K562 (cell line): ENCODE data around the gene GPR78. TPM values are rescaled to one million over a fixed set of nuclear protein-coding genes. Genes with fewer than 3 reads are reported as not detected.

Experiments used
- ATAC-seq: fragments of 200-7000 bp; cut with Tn5 transposase; 3 replicates; pipeline ENCODE4 v1.9.1; 2020; ENCODE audit warnings: moderate library complexity
- BruUV-seq: library from RNA; stranded (reverse); fragments of 400-500 nt; replicated peaks from 2 replicates; lab custom pipeline; 2021; lab: Mats Ljungman, UMichigan
- CTCF ChIA-PET: fragments of 300-600 bp; formaldehyde crosslinking; extraction: SDS; loops from one replicate; lab custom pipeline; 2021; ENCODE audit warnings: low intra/inter-chr PET ratio; lab: Yijun Ruan, JAX
- POLR2A ChIA-PET: fragments of 300-600, 350-650 bp; sonication (Branson Sonifier 250); formaldehyde crosslinking; extraction: SDS; loops from one replicate; lab custom pipeline; 2021; ENCODE audit warnings: antibody characterized with exemption, inconsistent platforms; lab: Yijun Ruan, JAX
- DNase-seq, 4 experiments: peaks; one replicate each; pipeline versions ENCODE4 v3.0.0 to v3.0.0-alpha.2; 2011 to 2018; ENCODE audit warnings: low spot score in 3 of 4, mixed read lengths in 3 of 4; ENCODE audit errors: extremely low read depth in 1 of 4
- FAIRE-seq: peaks from 2 replicates; lab custom pipeline; 2011; peaks lifted over from hg19 to GRCh38; lab: Jason Lieb, UNC
- H2AFZ ChIP-seq: 2 replicates; pipeline ENCODE4 v1.6.0; 2011; ENCODE audit warnings: low read depth, low read length, control low read depth, inconsistent platforms
- H3K27ac ChIP-seq: fragments of 200-600 bp; 3 replicates; pipeline ENCODE4 v1.8.0; 2011; ENCODE audit warnings: low read depth, mild to moderate bottlenecking, control low read depth, inconsistent platforms, low read length, moderate library complexity, mixed read lengths; ENCODE audit errors: extremely low read depth
- H3K27me3 ChIP-seq, 2 experiments: fragments of 300-600 bp in 1 of 2; 2 replicates in 1 of 2; 3 replicates in 1 of 2; pipeline versions ENCODE4 v1.6.0 to v1.8.0; 2011; ENCODE audit warnings: inconsistent platforms in 2 of 2, low read length in 2 of 2, mild to moderate bottlenecking in 1 of 2, mixed read lengths in 1 of 2, moderate library complexity in 1 of 2; ENCODE audit not compliant: control insufficient read depth in 2 of 2, insufficient read depth in 2 of 2
- H3K36me3 ChIP-seq: fragments of 300-600 bp; 3 replicates; pipeline ENCODE4 v1.8.0; 2011; ENCODE audit warnings: mild to moderate bottlenecking, low read length, inconsistent platforms; ENCODE audit not compliant: control insufficient read depth, insufficient read depth
- H3K4me1 ChIP-seq, 2 experiments: fragments of 200-600 bp in 1 of 2; replicated peaks in 1 of 2; 2 replicates in 1 of 2; 3 replicates in 1 of 2; pipeline versions ENCODE4 v1.5.1 to v1.8.0; 2011; ENCODE audit warnings: inconsistent platforms in 2 of 2, low read length in 2 of 2, mild to moderate bottlenecking in 1 of 2, mixed read lengths in 1 of 2, moderate library complexity in 1 of 2; ENCODE audit not compliant: control insufficient read depth in 2 of 2, insufficient read depth in 2 of 2
- H3K4me2 ChIP-seq: 2 replicates; pipeline ENCODE4 v1.6.1; 2011; ENCODE audit warnings: low read length, control low read depth, inconsistent platforms, mixed read lengths; ENCODE audit not compliant: insufficient read depth
- H3K4me3 ChIP-seq: fragments of 200-600 bp; sonication (generic), shearing (Covaris generic); 2 replicates; pipeline ENCODE4 v1.5.1; 2016; ENCODE audit warnings: control low read depth, inconsistent platforms
- H3K79me2 ChIP-seq: fragments of 200-600 bp; 3 replicates; pipeline ENCODE4 v1.8.0; 2011; ENCODE audit warnings: low read length, inconsistent platforms; ENCODE audit not compliant: control insufficient read depth, insufficient read depth
- H3K9ac ChIP-seq, 2 experiments: 2 replicates each; pipeline versions ENCODE4 v1.6.0 to v1.6.1; 2011; ENCODE audit warnings: low read depth in 2 of 2, low read length in 2 of 2, control low read depth in 1 of 2, inconsistent platforms in 1 of 2, mild to moderate bottlenecking in 1 of 2, mixed read lengths in 1 of 2; ENCODE audit not compliant: insufficient read depth in 1 of 2
- H3K9me1 ChIP-seq: one replicate; pipeline ENCODE4 v1.6.0; 2011; ENCODE audit warnings: inconsistent platforms, mild to moderate bottlenecking, low read length, moderate library complexity; ENCODE audit not compliant: control insufficient read depth, insufficient read depth
- H3K9me3 ChIP-seq: replicated peaks from 2 replicates; pipeline ENCODE4 v1.5.1; 2011; ENCODE audit warnings: low read depth, low read length, inconsistent platforms; ENCODE audit not compliant: control insufficient read depth, insufficient read depth
- H4K20me1 ChIP-seq: replicated peaks from 2 replicates; pipeline ENCODE4 v1.6.1; 2011; ENCODE audit warnings: low read length, inconsistent platforms, mixed read lengths; ENCODE audit not compliant: control insufficient read depth, insufficient read depth
- E2F6 ChIP-seq, 2 experiments: IDR thresholded peaks; 2 replicates each; pipeline ENCODE4 v1.6.1; 2011; ENCODE audit warnings: borderline replicate concordance in 1 of 2, control low read depth in 1 of 2, low read depth in 1 of 2, low read length in 1 of 2, mild to moderate bottlenecking in 1 of 2, mixed read lengths in 1 of 2, moderate library complexity in 1 of 2; ENCODE audit not compliant: insufficient read depth in 1 of 2, insufficient read length in 1 of 2, poor library complexity in 1 of 2, severe bottlenecking in 1 of 2; ENCODE audit errors: extremely low read depth in 1 of 2
- PTBP1 ChIP-seq: fragments of 200-400 bp; formaldehyde crosslinking; IDR thresholded peaks from 2 replicates; pipeline ENCODE4 v1.6.1; 2017; ENCODE audit warnings: low read depth, low read length
- SRSF7 ChIP-seq: fragments of 200-400 bp; formaldehyde crosslinking; optimal IDR thresholded peaks from 2 replicates; pipeline ENCODE3; 2017; ENCODE audit warnings: mild to moderate bottlenecking, low read depth, low read length
- WGBS: fragments of 100-300 bp; shearing (Covaris generic); methylation state at CpG from one replicate; pipeline ENCODE4 v1.1.6; 2016; ENCODE audit warnings: low coverage, mixed read lengths; ENCODE audit not compliant: insufficient coverage; ENCODE audit errors: missing lambda C conversion rate; 5-methylcytosine and 5-hydroxymethylcytosine counted together
- in situ Hi-C: fragments of 300-500 bp; cut with MboI; formaldehyde crosslinking; loops from 4 replicates; pipeline ENCODE4 v1.15.0; 2018; ENCODE audit warnings: inconsistent platforms, mixed read lengths
- intact Hi-C: fragments of 100-400 bp; cut with micrococcal nuclease; formaldehyde crosslinking; loops from 2 replicates; pipeline ENCODE4 v1.14.2; 2022
- polyA plus RNA-seq, 8 experiments: library from polyadenylated mRNA; depleted of rRNA in 4 of 8; stranded (reverse) in 5 of 8; unstranded in 3 of 8; fragments of >200 nt; fragmentation: Nextera tagmentation in 2 of 8; fragmentation: Illumina TruSeq in 1 of 8; extraction: Ambion mirVana in 2 of 8; extraction: Trizol in 1 of 8; gene quantifications; 2 replicates each; pipeline versions ENCODE4 v1.2.1 to v1.2.3, GENCODE V29; 2011 to 2014; ENCODE audit warnings: inconsistent platforms in 1 of 8, missing spikeins in 1 of 8
- total RNA-seq, 7 experiments: library from RNA; depleted of rRNA in 6 of 7; stranded (reverse); fragments of >200 nt in 6 of 7; fragmentation: Illumina TruSeq in 2 of 7; extraction: Trizol in 2 of 7; gene quantifications; 2 replicates each; pipeline versions ENCODE4 v1.2.1 to v1.2.3, GENCODE V29; 2011 to 2021; ENCODE audit warnings: low replicate concordance in 1 of 7

GPR78 gene
- total and polyA plus RNA-seq, 9 of the 15 experiments (the other 6 are each of a cell fraction or from before 2014, with no cell fraction given) = 0.04 to 0.13 (median 0.07) TPM; not detected in 4

- H3K79me2 ChIP-seq = no peaks in the 10 kb centered on the region
- intact Hi-C loops = loop anchor here (10.0 kb wide), 1 partner anchor 312 kb away; no protein-coding TSS in a partner anchor
- H4K20me1 ChIP-seq = no peaks in the 10 kb centered on the region
- no peak for TF ChIP-seq SRSF7
- TF ChIP-seq, all 486 proteins: peak for 0
- Histone ChIP-seq H2AFZ (no peak overlapping the region), H3K9me3 (no peaks in the 10 kb centered on the region), H3K4me2 (no peak overlapping the region), H3K4me1 (peaks cover 0 to 41% of the 10 kb centered on the region in 2 experiments; a peak in 2 of 5 replicates), H3K9ac (no peak overlapping the region), H3K9me1 (no peaks in the 10 kb centered on the region), H3K4me3 (no peak overlapping the region), H3K27me3 (no peaks in the 10 kb centered on the region), H3K27ac (no peak overlapping the region), H3K36me3 (no peaks in the 10 kb centered on the region)
- in situ Hi-C loops = no loop called here
- DNase-seq = no peak
- ChIA-PET POLR2A (interaction anchor here (0.6 to 1.7 kb wide), 3 partner anchors 12 to 134 kb away, joined by 3 to 4 read pairs (median 4); no protein-coding TSS in a partner anchor), CTCF (no interaction called here)
- no TSS peak for BruUV-seq
- no peak for FAIRE-seq
- WGBS = 20% methylated on average over 15 of the region's 19 CpGs
- ATAC-seq = no peak
Measured at GRCh38 chr4:8602686-8603430, 22.7 kb downstream of the GPR78 start.

GRCh38 chr4:8603931-8604330 is 23.7 kb downstream of the GPR78 start:
- Histone ChIP-seq H3K4me2 (no peak overlapping the region), H3K9me1 (no peaks in the 10 kb centered on the region), H3K79me2 (no peaks in the 10 kb centered on the region), H3K27me3 (no peaks in the 10 kb centered on the region), H4K20me1 (no peaks in the 10 kb centered on the region), H3K4me1 (peaks cover 0 to 34% of the 10 kb centered on the region in 2 experiments; a peak in 2 of 5 replicates), H3K9me3 (no peaks in the 10 kb centered on the region), H2AFZ (no peak overlapping the region), H3K27ac (no peak overlapping the region), H3K9ac (no peak overlapping the region; a peak in 1 of 4 replicates), H3K36me3 (no peaks in the 10 kb centered on the region), H3K4me3 (no peak overlapping the region)
- WGBS = 28% methylated on average over 20 of the region's 22 CpGs
- ATAC-seq (no peak), DNase-seq (no peak), FAIRE-seq (no peak)
- ChIA-PET POLR2A (interaction anchor here (0.7 kb wide), 1 partner anchor 636 kb away, joined by 3 read pairs; no protein-coding TSS in a partner anchor), CTCF (no interaction called here)
- no TSS peak for BruUV-seq
- intact Hi-C loops (loop anchor here (10.0 kb wide), 1 partner anchor 311 kb away; no protein-coding TSS in a partner anchor), in situ Hi-C loops (no loop called here)
- TF ChIP-seq E2F6 (IDR thresholded peaks at IDR 0.05; ENCODE audit: borderline replicate concordance in 1 of 2, extremely low read depth in 1 of 2, insufficient read depth in 1 of 2, insufficient read length in 1 of 2, low read depth in 1 of 2, low read length in 1 of 2, poor library complexity in 1 of 2, severe bottlenecking in 1 of 2) = peak in 1 of 2 experiments; percentile 51
- TF ChIP-seq PTBP1 = no peak
